DOHH2 (cell line): ENCODE measurements around the gene NUP62.

Experiments used
- EZH2phosphoT487 ChIP-seq: fragments of 200-600 bp; sonication (generic); IDR thresholded peaks from 2 replicates; pipeline ENCODE4 v1.6.1; 2017; ENCODE audit warnings: borderline replicate concordance, mild to moderate bottlenecking, antibody characterized with exemption, low read length, moderate library complexity, mixed read lengths
- TF ChIP-seq, protein P1 (sequence below): fragments of 200-600 bp; sonication (generic); IDR thresholded peaks from one replicate; pipeline ENCODE4 v1.5.1; 2014; ENCODE audit warnings: antibody characterized with exemption, mild to moderate bottlenecking, low read depth, low read length; ENCODE audit not compliant: poor library complexity, severe bottlenecking

- TF ChIP-seq, protein P1, sequence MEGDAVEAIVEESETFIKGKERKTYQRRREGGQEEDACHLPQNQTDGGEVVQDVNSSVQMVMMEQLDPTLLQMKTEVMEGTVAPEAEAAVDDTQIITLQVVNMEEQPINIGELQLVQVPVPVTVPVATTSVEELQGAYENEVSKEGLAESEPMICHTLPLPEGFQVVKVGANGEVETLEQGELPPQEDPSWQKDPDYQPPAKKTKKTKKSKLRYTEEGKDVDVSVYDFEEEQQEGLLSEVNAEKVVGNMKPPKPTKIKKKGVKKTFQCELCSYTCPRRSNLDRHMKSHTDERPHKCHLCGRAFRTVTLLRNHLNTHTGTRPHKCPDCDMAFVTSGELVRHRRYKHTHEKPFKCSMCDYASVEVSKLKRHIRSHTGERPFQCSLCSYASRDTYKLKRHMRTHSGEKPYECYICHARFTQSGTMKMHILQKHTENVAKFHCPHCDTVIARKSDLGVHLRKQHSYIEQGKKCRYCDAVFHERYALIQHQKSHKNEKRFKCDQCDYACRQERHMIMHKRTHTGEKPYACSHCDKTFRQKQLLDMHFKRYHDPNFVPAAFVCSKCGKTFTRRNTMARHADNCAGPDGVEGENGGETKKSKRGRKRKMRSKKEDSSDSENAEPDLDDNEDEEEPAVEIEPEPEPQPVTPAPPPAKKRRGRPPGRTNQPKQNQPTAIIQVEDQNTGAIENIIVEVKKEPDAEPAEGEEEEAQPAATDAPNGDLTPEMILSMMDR = peak; percentile 93
- TF ChIP-seq EZH2phosphoT487 = no peak
Measured at GRCh38 chr19:49937750-49938381, 8.6 kb upstream of the NUP62 start.
